A549 (cell line): ENCODE data around the gene MYO10. TPM values are rescaled to one million over a fixed set of nuclear protein-coding genes. Genes with fewer than 3 reads are reported as not detected.
A peak's percentile ranks its signal among the peaks of the same experiment; 100 is the strongest.

Source experiments
- ATAC-seq, 2 experiments: fragments of 200-7000 bp in 1 of 2; fragments of >200 bp in 1 of 2; cut with Nextera tagmentation in 1 of 2; cut with Tn5 transposase in 1 of 2; 3 replicates each; pipeline versions ENCODE4 v1.8.0 to v1.9.1; 2018 to 2020; ENCODE audit warnings: mild to moderate bottlenecking in 1 of 2, moderate library complexity in 1 of 2
- CTCF ChIA-PET: fragments of 300-600 bp; sonication (Branson Sonifier 250); formaldehyde crosslinking; extraction: SDS; loops from one replicate; lab custom pipeline; 2021; ENCODE audit warnings: antibody characterized with exemption, inconsistent platforms; lab: Yijun Ruan, JAX
- POLR2A ChIA-PET: fragments of 350-600 bp; formaldehyde crosslinking; extraction: SDS; loops from one replicate; lab custom pipeline; 2021; ENCODE audit warnings: antibody characterized with exemption, inconsistent platforms; lab: Yijun Ruan, JAX
- DNase-seq, 2 experiments: peaks; one replicate each; pipeline versions ENCODE4 v3.0.0 to v3.0.0-alpha.2; 2011 to 2016; ENCODE audit warnings: low read depth in 1 of 2, low spot score in 1 of 2
- FAIRE-seq: peaks from 2 replicates; lab custom pipeline; 2011; peaks lifted over from hg19 to GRCh38; lab: Jason Lieb, UNC
- H3K27ac ChIP-seq, 2 experiments: fragments of >200 bp; sonication (Bioruptor Twin); formaldehyde crosslinking; 3 replicates each; pipeline ENCODE4 v1.5.1; 2016 to 2017
- H3K4me1 ChIP-seq: fragments of >200 bp; sonication (Bioruptor Twin); formaldehyde crosslinking; 3 replicates; pipeline ENCODE4 v1.6.1; 2016
- H3K4me2 ChIP-seq: fragments of >200 bp; sonication (Bioruptor Twin); formaldehyde crosslinking; 3 replicates; pipeline ENCODE4 v1.6.1; 2016
- H3K4me3 ChIP-seq: fragments of >200 bp; sonication (Bioruptor Twin); formaldehyde crosslinking; 3 replicates; pipeline ENCODE4 v1.5.1; 2016
- H3K9me3 ChIP-seq: fragments of >200 bp; sonication (Bioruptor Twin); formaldehyde crosslinking; 3 replicates; pipeline ENCODE4 v1.6.1; 2016
- ATOH8 ChIP-seq: fragments of 250-450 bp; sonication (Bioruptor Pico); IDR thresholded peaks from 2 replicates; pipeline ENCODE4 v1.5.0; 2020; ENCODE audit warnings: low read depth, mild to moderate bottlenecking, moderate library complexity
- BCL3 ChIP-seq: fragments of >200 bp; sonication (Bioruptor Twin); formaldehyde crosslinking; IDR thresholded peaks from 3 replicates; pipeline ENCODE4 v1.6.1; 2016
- BHLHE40 ChIP-seq: IDR thresholded peaks from 2 replicates; pipeline ENCODE4 v1.6.1; 2012; ENCODE audit warnings: low read depth, low read length, inconsistent platforms
- CBX2 ChIP-seq: fragments of 200-600 bp; sonication (generic); IDR thresholded peaks from 2 replicates; pipeline ENCODE4 v1.6.1; 2016; ENCODE audit warnings: low read depth, mild to moderate bottlenecking, borderline replicate concordance
- CEBPB ChIP-seq, 2 experiments: fragments of >200 bp in 1 of 2; sonication (Bioruptor Twin) in 1 of 2; formaldehyde crosslinking in 1 of 2; IDR thresholded peaks; 2 replicates each; pipeline ENCODE4 v1.6.1; 2012 to 2016
- CHD2 ChIP-seq: fragments of 150-350 bp; IDR thresholded peaks from 2 replicates; pipeline ENCODE4 v1.6.1; 2014; ENCODE audit warnings: low read length; ENCODE audit not compliant: partially characterized antibody
- CHD4 ChIP-seq: fragments of 200-600 bp; sonication (generic); IDR thresholded peaks from 2 replicates; pipeline ENCODE4 v1.6.1; 2016; ENCODE audit warnings: antibody characterized with exemption, mild to moderate bottlenecking, borderline replicate concordance
- EP300 ChIP-seq, 2 experiments: fragments of >200 bp; sonication (Bioruptor Twin); formaldehyde crosslinking; IDR thresholded peaks; 2 replicates in 1 of 2; 3 replicates in 1 of 2; pipeline ENCODE4 v1.6.1; 2016 to 2017
- FOSL2 ChIP-seq, 2 experiments: fragments of 450-650 bp in 1 of 2; fragments of >200 bp in 1 of 2; sonication (Bioruptor Twin) in 1 of 2; formaldehyde crosslinking; IDR thresholded peaks; 2 replicates each; pipeline versions ENCODE4 v1.5.0 to v1.6.1; 2016 to 2020; ENCODE audit warnings: mild to moderate bottlenecking in 1 of 2, moderate library complexity in 1 of 2
- FOXS1 ChIP-seq: fragments of 250-450 bp; sonication (Bioruptor Pico); IDR thresholded peaks from 2 replicates; pipeline ENCODE4 v1.5.0; 2020; ENCODE audit warnings: mild to moderate bottlenecking, moderate library complexity
- HDAC2 ChIP-seq: fragments of 200-600 bp; sonication (generic); IDR thresholded peaks from 2 replicates; pipeline ENCODE4 v1.6.1; 2016
- HMGXB4 ChIP-seq: fragments of 250-450 bp; sonication (Bioruptor Pico); IDR thresholded peaks from 2 replicates; pipeline ENCODE4 v1.5.0; 2021; ENCODE audit warnings: mild to moderate bottlenecking, moderate library complexity, borderline replicate concordance
- JUNB ChIP-seq: fragments of >200 bp; sonication (Bioruptor Twin); formaldehyde crosslinking; IDR thresholded peaks from 2 replicates; pipeline ENCODE4 v1.6.1; 2016
- KDM5A ChIP-seq: fragments of 200-600 bp; sonication (generic); IDR thresholded peaks from 2 replicates; pipeline ENCODE4 v1.6.1; 2016; ENCODE audit warnings: antibody characterized with exemption, mild to moderate bottlenecking
- MAFK ChIP-seq: fragments of 450-650 bp; IDR thresholded peaks from 2 replicates; pipeline ENCODE4 v1.6.1; 2014; ENCODE audit not compliant: partially characterized antibody
- NPAS2 ChIP-seq: fragments of 250-450 bp; sonication (Bioruptor Pico); IDR thresholded peaks from 2 replicates; pipeline ENCODE4 v1.8.0; 2022; ENCODE audit warnings: mild to moderate bottlenecking, moderate library complexity, borderline replicate concordance
- PHF8 ChIP-seq: fragments of 200-600 bp; sonication (generic); IDR thresholded peaks from 2 replicates; pipeline ENCODE4 v1.6.1; 2016; ENCODE audit warnings: low read depth, mild to moderate bottlenecking, antibody characterized with exemption, moderate library complexity, borderline replicate concordance
- POLR2AphosphoS2 ChIP-seq: conservative IDR thresholded peaks from 2 replicates; pipeline ENCODE4 v1.6.1; 2012; ENCODE audit warnings: low read length, improper control_type of control experiment, inconsistent platforms
- RCOR1 ChIP-seq: fragments of 150-350 bp; IDR thresholded peaks from 2 replicates; pipeline ENCODE4 v1.6.1; 2014; ENCODE audit warnings: antibody characterized with exemption, low read length, low read depth
- SMC3 ChIP-seq: fragments of >200 bp; sonication (Bioruptor Twin); formaldehyde crosslinking; IDR thresholded peaks from 3 replicates; pipeline ENCODE4 v1.6.1; 2018; ENCODE audit warnings: inconsistent platforms
- SREBF2 ChIP-seq: fragments of 450-650 bp; IDR thresholded peaks from 2 replicates; pipeline ENCODE4 v1.6.1; 2014; ENCODE audit warnings: mild to moderate bottlenecking, moderate library complexity
- TFCP2L1 ChIP-seq: fragments of 250-450 bp; sonication (Bioruptor Pico); IDR thresholded peaks from 2 replicates; pipeline ENCODE4 v1.5.0; 2021; ENCODE audit warnings: mild to moderate bottlenecking
- ZC3H11A ChIP-seq: fragments of 450-650 bp; IDR thresholded peaks from 2 replicates; pipeline ENCODE4 v1.6.1; 2014; ENCODE audit warnings: antibody characterized with exemption, mild to moderate bottlenecking
- ZFP36 ChIP-seq: fragments of 450-650 bp; IDR thresholded peaks from 2 replicates; pipeline ENCODE4 v1.6.1; 2014; ENCODE audit warnings: borderline replicate concordance; ENCODE audit not compliant: partially characterized antibody
- ZNF302 ChIP-seq: fragments of 250-450 bp; sonication (Bioruptor Pico); IDR thresholded peaks from 2 replicates; pipeline ENCODE4 v1.9.0; 2021; ENCODE audit warnings: inconsistent platforms, mild to moderate bottlenecking, moderate library complexity
- WGBS: methylation state at CpG from one replicate; pipeline ENCODE4 v1.1.6; 2017; ENCODE audit errors: missing lambda C conversion rate; 5-methylcytosine and 5-hydroxymethylcytosine counted together
- polyA plus RNA-seq, 4 experiments: library from polyadenylated mRNA; depleted of rRNA in 3 of 4; stranded (reverse); fragments of >200 nt; fragmentation: RNase III in 1 of 4; extraction: RNeasy Plus Mini Kit Qiagen cat#74134 plus additional on column Dnase treatment in 1 of 4; gene quantifications; 2 replicates in 3 of 4; 3 replicates in 1 of 4; pipeline ENCODE4 v1.2.3, GENCODE V29; 2011 to 2017
- TF ChIP-seq, protein P1 (sequence below): IDR thresholded peaks from 2 replicates; pipeline ENCODE4 v1.6.1; 2012
- TF ChIP-seq, protein P2 (sequence below): fragments of >200 bp; sonication (Bioruptor Twin); formaldehyde crosslinking; IDR thresholded peaks from 3 replicates; pipeline ENCODE4 v1.5.1; 2016

MYO10 gene
- polyA plus RNA-seq, 2 of the 4 experiments (the other 2 are of a cell fraction) = 68.0 to 68.5 TPM

DNA sequence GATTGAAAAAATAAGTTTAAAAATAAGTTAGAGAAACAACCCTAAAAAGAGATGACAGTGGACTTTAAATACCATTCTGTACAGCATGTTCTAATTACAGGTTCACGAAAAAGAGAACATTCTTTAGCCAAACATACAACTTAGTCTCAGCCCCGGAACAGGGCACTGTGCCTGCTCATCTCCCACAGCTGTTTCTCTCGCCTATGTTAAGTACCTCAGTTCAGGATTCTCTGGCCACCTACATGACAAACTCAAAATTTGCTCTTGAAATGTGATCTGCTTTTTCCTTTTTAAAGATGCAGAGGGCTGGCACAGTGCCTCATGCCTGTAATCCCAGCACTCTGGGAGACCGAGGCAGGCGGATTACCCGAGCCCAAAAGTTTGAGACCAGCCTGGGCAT is 52.3 kb downstream of the MYO10 start:
- Histone ChIP-seq H3K4me3 (no peak overlapping the region), H3K4me2 (peak overlapping the region; percentile 31; the same call in 2 of the 3 replicates), H3K27ac (peak overlapping the region; percentile 95; a peak in 4 of 6 replicates), H3K4me1 (peaks cover 95% of the 10 kb centered on the region), H3K9me3 (no peaks in the 10 kb centered on the region)
- CTCF ChIA-PET = no interaction called here
- TF ChIP-seq CHD2 (no peak), KDM5A (no peak), ZC3H11A (no peak), CHD4 (no peak), FOSL2 (IDR thresholded peaks at IDR 0.05) (no peak), FOSL2 (CRISPR knock-in tag; IDR thresholded peaks at IDR 0.05) (no peak), FOXS1 (no peak), ATOH8 (CRISPR knock-in tag) (no peak), POLR2AphosphoS2 (no peak), CBX2 (no peak), ZNF302 (no peak), CEBPB (IDR thresholded peaks at IDR 0.05) (no peak), JUNB (no peak), EP300 (IDR thresholded peaks at IDR 0.05) (no peak), PHF8 (no peak), SMC3 (no peak), BCL3 (no peak)
- DNase-seq (no peak), ATAC-seq (no peak), FAIRE-seq (no peak)
- POLR2A ChIA-PET = no interaction called here
- whole genome bisulfite sequencing = 79% methylated on average over 6 of the region's 6 CpGs

- Histone ChIP-seq H3K4me1 (peaks cover 95% of the 10 kb centered on the region), H3K4me2 (peak overlapping the region; percentile 31; the same call in 1 of the 3 replicates), H3K9me3 (no peaks in the 10 kb centered on the region), H3K4me3 (no peak overlapping the region), H3K27ac (peak overlapping the region; percentile 95; a peak in 3 of 6 replicates)
- TF ChIP-seq BHLHE40 (no peak), NPAS2 (CRISPR knock-in tag) (no peak), PHF8 (no peak), BCL3 (no peak), EP300 (IDR thresholded peaks at IDR 0.05) (no peak), CHD4 (no peak)
- TF ChIP-seq, protein P1, sequence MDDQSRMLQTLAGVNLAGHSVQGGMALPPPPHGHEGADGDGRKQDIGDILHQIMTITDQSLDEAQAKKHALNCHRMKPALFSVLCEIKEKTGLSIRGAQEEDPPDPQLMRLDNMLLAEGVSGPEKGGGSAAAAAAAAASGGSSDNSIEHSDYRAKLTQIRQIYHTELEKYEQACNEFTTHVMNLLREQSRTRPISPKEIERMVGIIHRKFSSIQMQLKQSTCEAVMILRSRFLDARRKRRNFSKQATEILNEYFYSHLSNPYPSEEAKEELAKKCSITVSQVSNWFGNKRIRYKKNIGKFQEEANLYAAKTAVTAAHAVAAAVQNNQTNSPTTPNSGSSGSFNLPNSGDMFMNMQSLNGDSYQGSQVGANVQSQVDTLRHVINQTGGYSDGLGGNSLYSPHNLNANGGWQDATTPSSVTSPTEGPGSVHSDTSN = no peak
- POLR2A ChIA-PET = no interaction called here
- 96% methylated on average over 6 of the region's 6 CpGs for WGBS
- no peak for ATAC-seq
- FAIRE-seq = no peak
- no peak for DNase-seq
- CTCF ChIA-PET = no interaction called here
Measured at GRCh38 chr5:16883176-16883575, 52.9 kb downstream of the MYO10 start.

GRCh38 chr5:16881251-16881650 is 54.8 kb downstream of the MYO10 start:
- DNase-seq = no peak
- FAIRE-seq = no peak
- peak overlapping the region; percentile 60 to 70 for H3K27ac ChIP-seq
- H3K4me3 ChIP-seq = no peak overlapping the region
- WGBS = 23% methylated on average over 3 of the region's 3 CpGs
- peak overlapping the region; percentile 61 for H3K4me2 ChIP-seq
- ATAC-seq = no peak; a peak in 1 of 6 replicates
- CTCF ChIA-PET = interaction anchor here (1.2 to 1.5 kb wide), 2 partner anchors 11 to 52 kb away, joined by 4 to 5 read pairs; no protein-coding TSS in a partner anchor
- peaks cover 92% of the 10 kb centered on the region for H3K4me1 ChIP-seq
- POLR2A ChIA-PET = no interaction called here
- no peaks in the 10 kb centered on the region for H3K9me3 ChIP-seq
- TF ChIP-seq BHLHE40 = no peak
- TF ChIP-seq, protein P2, sequence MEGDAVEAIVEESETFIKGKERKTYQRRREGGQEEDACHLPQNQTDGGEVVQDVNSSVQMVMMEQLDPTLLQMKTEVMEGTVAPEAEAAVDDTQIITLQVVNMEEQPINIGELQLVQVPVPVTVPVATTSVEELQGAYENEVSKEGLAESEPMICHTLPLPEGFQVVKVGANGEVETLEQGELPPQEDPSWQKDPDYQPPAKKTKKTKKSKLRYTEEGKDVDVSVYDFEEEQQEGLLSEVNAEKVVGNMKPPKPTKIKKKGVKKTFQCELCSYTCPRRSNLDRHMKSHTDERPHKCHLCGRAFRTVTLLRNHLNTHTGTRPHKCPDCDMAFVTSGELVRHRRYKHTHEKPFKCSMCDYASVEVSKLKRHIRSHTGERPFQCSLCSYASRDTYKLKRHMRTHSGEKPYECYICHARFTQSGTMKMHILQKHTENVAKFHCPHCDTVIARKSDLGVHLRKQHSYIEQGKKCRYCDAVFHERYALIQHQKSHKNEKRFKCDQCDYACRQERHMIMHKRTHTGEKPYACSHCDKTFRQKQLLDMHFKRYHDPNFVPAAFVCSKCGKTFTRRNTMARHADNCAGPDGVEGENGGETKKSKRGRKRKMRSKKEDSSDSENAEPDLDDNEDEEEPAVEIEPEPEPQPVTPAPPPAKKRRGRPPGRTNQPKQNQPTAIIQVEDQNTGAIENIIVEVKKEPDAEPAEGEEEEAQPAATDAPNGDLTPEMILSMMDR = no peak
- TF ChIP-seq ZC3H11A = no peak
- TF ChIP-seq HMGXB4 (CRISPR knock-in tag) = no peak
- no peak for TF ChIP-seq ZFP36
- TF ChIP-seq CBX2 = no peak
- TF ChIP-seq TFCP2L1 (CRISPR knock-in tag) = no peak
- peak; percentile 88 for TF ChIP-seq MAFK
- no peak for TF ChIP-seq RCOR1
- TF ChIP-seq HDAC2 = no peak
- no peak for TF ChIP-seq SREBF2
